Measurements from ENCODE around the gene TSPEAR. TPM values are rescaled to one million over a fixed set of nuclear protein-coding genes. Genes with fewer than 3 reads are reported as not detected.

Gene TSPEAR
- total and polyA plus RNA-seq, 9 of the 15 experiments (the other 6 are each of a cell fraction or from before 2014, with no cell fraction given): not detected

GRCh38 chr21:44448651-44449131 lies 262.7 kb downstream of the TSPEAR start (continued):
- TF ChIP-seq CHAMP1 (IDR thresholded peaks at IDR 0.05) (no peak), ZNF140 (CRISPR knock-in tag; IDR thresholded peaks at IDR 0.05) (no peak), SMARCE1 (IDR thresholded peaks at IDR 0.05) (no peak)

Small RNA genes within 50 kb of the gene (small RNA-seq; reads per million reads assigned to genes)
- gene KRTAP12-6P: not detected

Other genes starting within 250 kb of the TSPEAR start
Only the 7 nearest of the 21 such genes appear.
- gene KRTAP10-10, start 74.2 kb downstream of the TSPEAR start, total RNA-seq (2014; rRNA removed): not detected in 2 replicates
- gene KRTAP10-10, start 74.2 kb downstream of the TSPEAR start, total RNA-seq (2014; rRNA removed; fragmentation: Illumina TruSeq; extraction: Trizol): not detected in 2 replicates
- not detected in 2 replicates for gene KRTAP10-10, start 74.2 kb downstream of the TSPEAR start, total RNA-seq (2015; rRNA removed; fragmentation: Illumina TruSeq; extraction: Trizol)
- not detected in 2 replicates for gene KRTAP10-10, start 74.2 kb downstream of the TSPEAR start, total RNA-seq (2021)
- not detected in 2 replicates for gene KRTAP10-10, start 74.2 kb downstream of the TSPEAR start, polyA plus RNA-seq (2011; rRNA removed)
- gene KRTAP10-10, start 74.2 kb downstream of the TSPEAR start, polyA plus RNA-seq (2014; fragmentation: Illumina TruSeq; extraction: Trizol): not detected in 2 replicates
- not detected for gene KRTAP10-10, start 74.2 kb downstream of the TSPEAR start, polyA plus RNA-seq (2014; fragmentation: Nextera tagmentation; extraction: Ambion mirVana)
- not detected in 2 replicates for gene KRTAP10-10, start 74.2 kb downstream of the TSPEAR start, polyA plus RNA-seq (2014; rRNA removed)
- gene KRTAP10-11, start 65.2 kb downstream of the TSPEAR start, total RNA-seq (2014; rRNA removed): not detected in 2 replicates
- gene KRTAP10-11, start 65.2 kb downstream of the TSPEAR start, total RNA-seq (2014; rRNA removed; fragmentation: Illumina TruSeq; extraction: Trizol): not detected in 2 replicates
- not detected in 2 replicates for gene KRTAP10-11, start 65.2 kb downstream of the TSPEAR start, total RNA-seq (2015; rRNA removed; fragmentation: Illumina TruSeq; extraction: Trizol)
- gene KRTAP10-11, start 65.2 kb downstream of the TSPEAR start, total RNA-seq (2021): not detected in 2 replicates
- gene KRTAP10-11, start 65.2 kb downstream of the TSPEAR start, polyA plus RNA-seq (2011; rRNA removed): not detected in 2 replicates
- not detected in 2 replicates for gene KRTAP10-11, start 65.2 kb downstream of the TSPEAR start, polyA plus RNA-seq (2014; fragmentation: Illumina TruSeq; extraction: Trizol)
- not detected for gene KRTAP10-11, start 65.2 kb downstream of the TSPEAR start, polyA plus RNA-seq (2014; fragmentation: Nextera tagmentation; extraction: Ambion mirVana)
- not detected in 2 replicates for gene KRTAP10-11, start 65.2 kb downstream of the TSPEAR start, polyA plus RNA-seq (2014; rRNA removed)
- not detected in 2 replicates for gene KRTAP12-4, start 56.9 kb downstream of the TSPEAR start, total RNA-seq (2014; rRNA removed)
- gene KRTAP12-4, start 56.9 kb downstream of the TSPEAR start, total RNA-seq (2014; rRNA removed; fragmentation: Illumina TruSeq; extraction: Trizol): not detected in 2 replicates
- gene KRTAP12-4, start 56.9 kb downstream of the TSPEAR start, total RNA-seq (2015; rRNA removed; fragmentation: Illumina TruSeq; extraction: Trizol): not detected in 2 replicates
- not detected in 2 replicates for gene KRTAP12-4, start 56.9 kb downstream of the TSPEAR start, total RNA-seq (2021)
- gene KRTAP12-4, start 56.9 kb downstream of the TSPEAR start, polyA plus RNA-seq (2011; rRNA removed): not detected in 2 replicates
- gene KRTAP12-4, start 56.9 kb downstream of the TSPEAR start, polyA plus RNA-seq (2014; fragmentation: Illumina TruSeq; extraction: Trizol): not detected in 2 replicates
- gene KRTAP12-4, start 56.9 kb downstream of the TSPEAR start, polyA plus RNA-seq (2014; fragmentation: Nextera tagmentation; extraction: Ambion mirVana): not detected
- not detected in 2 replicates for gene KRTAP12-4, start 56.9 kb downstream of the TSPEAR start, polyA plus RNA-seq (2014; rRNA removed)
- gene KRTAP12-3, start 53.6 kb downstream of the TSPEAR start, total RNA-seq (2014; rRNA removed): not detected in 2 replicates
- not detected in 2 replicates for gene KRTAP12-3, start 53.6 kb downstream of the TSPEAR start, total RNA-seq (2014; rRNA removed; fragmentation: Illumina TruSeq; extraction: Trizol)
- gene KRTAP12-3, start 53.6 kb downstream of the TSPEAR start, total RNA-seq (2015; rRNA removed; fragmentation: Illumina TruSeq; extraction: Trizol): not detected in 2 replicates
- not detected in 2 replicates for gene KRTAP12-3, start 53.6 kb downstream of the TSPEAR start, total RNA-seq (2021)
- not detected in 2 replicates for gene KRTAP12-3, start 53.6 kb downstream of the TSPEAR start, polyA plus RNA-seq (2011; rRNA removed)
- not detected in 2 replicates for gene KRTAP12-3, start 53.6 kb downstream of the TSPEAR start, polyA plus RNA-seq (2014; fragmentation: Illumina TruSeq; extraction: Trizol)
- gene KRTAP12-3, start 53.6 kb downstream of the TSPEAR start, polyA plus RNA-seq (2014; fragmentation: Nextera tagmentation; extraction: Ambion mirVana): not detected
- not detected in 2 replicates for gene KRTAP12-3, start 53.6 kb downstream of the TSPEAR start, polyA plus RNA-seq (2014; rRNA removed)
- gene KRTAP12-2, start 44.6 kb downstream of the TSPEAR start, total RNA-seq (2014; rRNA removed): not detected in 2 replicates
- gene KRTAP12-2, start 44.6 kb downstream of the TSPEAR start, total RNA-seq (2014; rRNA removed; fragmentation: Illumina TruSeq; extraction: Trizol): not detected in 2 replicates
- gene KRTAP12-2, start 44.6 kb downstream of the TSPEAR start, total RNA-seq (2015; rRNA removed; fragmentation: Illumina TruSeq; extraction: Trizol): not detected in 2 replicates
- not detected in 2 replicates for gene KRTAP12-2, start 44.6 kb downstream of the TSPEAR start, total RNA-seq (2021)
- not detected in 2 replicates for gene KRTAP12-2, start 44.6 kb downstream of the TSPEAR start, polyA plus RNA-seq (2011; rRNA removed)
- not detected in 2 replicates for gene KRTAP12-2, start 44.6 kb downstream of the TSPEAR start, polyA plus RNA-seq (2014; fragmentation: Illumina TruSeq; extraction: Trizol)
- gene KRTAP12-2, start 44.6 kb downstream of the TSPEAR start, polyA plus RNA-seq (2014; fragmentation: Nextera tagmentation; extraction: Ambion mirVana): not detected
- not detected in 2 replicates for gene KRTAP12-2, start 44.6 kb downstream of the TSPEAR start, polyA plus RNA-seq (2014; rRNA removed)
- not detected in 2 replicates for gene KRTAP12-1, start 29.4 kb downstream of the TSPEAR start, total RNA-seq (2014; rRNA removed)
- gene KRTAP12-1, start 29.4 kb downstream of the TSPEAR start, total RNA-seq (2014; rRNA removed; fragmentation: Illumina TruSeq; extraction: Trizol): not detected in 2 replicates
- not detected in 2 replicates for gene KRTAP12-1, start 29.4 kb downstream of the TSPEAR start, total RNA-seq (2015; rRNA removed; fragmentation: Illumina TruSeq; extraction: Trizol)
- not detected in 2 replicates for gene KRTAP12-1, start 29.4 kb downstream of the TSPEAR start, total RNA-seq (2021)
- not detected in 2 replicates for gene KRTAP12-1, start 29.4 kb downstream of the TSPEAR start, polyA plus RNA-seq (2011; rRNA removed)
- gene KRTAP12-1, start 29.4 kb downstream of the TSPEAR start, polyA plus RNA-seq (2014; fragmentation: Illumina TruSeq; extraction: Trizol): not detected in 2 replicates
- not detected for gene KRTAP12-1, start 29.4 kb downstream of the TSPEAR start, polyA plus RNA-seq (2014; fragmentation: Nextera tagmentation; extraction: Ambion mirVana)
- not detected in 2 replicates for gene KRTAP12-1, start 29.4 kb downstream of the TSPEAR start, polyA plus RNA-seq (2014; rRNA removed)
- not detected in 2 replicates for gene KRTAP10-12, start 14.4 kb downstream of the TSPEAR start, total RNA-seq (2014; rRNA removed)
- gene KRTAP10-12, start 14.4 kb downstream of the TSPEAR start, total RNA-seq (2014; rRNA removed; fragmentation: Illumina TruSeq; extraction: Trizol): not detected in 2 replicates
- gene KRTAP10-12, start 14.4 kb downstream of the TSPEAR start, total RNA-seq (2015; rRNA removed; fragmentation: Illumina TruSeq; extraction: Trizol): not detected in 2 replicates
- not detected in 2 replicates for gene KRTAP10-12, start 14.4 kb downstream of the TSPEAR start, total RNA-seq (2021)
- gene KRTAP10-12, start 14.4 kb downstream of the TSPEAR start, polyA plus RNA-seq (2011; rRNA removed): not detected in 2 replicates
- gene KRTAP10-12, start 14.4 kb downstream of the TSPEAR start, polyA plus RNA-seq (2014; fragmentation: Illumina TruSeq; extraction: Trizol): not detected in 2 replicates
- not detected for gene KRTAP10-12, start 14.4 kb downstream of the TSPEAR start, polyA plus RNA-seq (2014; fragmentation: Nextera tagmentation; extraction: Ambion mirVana)
- gene KRTAP10-12, start 14.4 kb downstream of the TSPEAR start, polyA plus RNA-seq (2014; rRNA removed): not detected in 2 replicates